ENCODE results near the gene CMPK2. TPM values are rescaled to one million over a fixed set of nuclear protein-coding genes. Genes with fewer than 3 reads are reported as not detected.

Gene CMPK2
- total and polyA plus RNA-seq, 10 of the 15 experiments (the other 5 are each of a cell fraction or from before 2014, with no cell fraction given): 0.50 to 5.6 (median 3.2) TPM

DNA sequence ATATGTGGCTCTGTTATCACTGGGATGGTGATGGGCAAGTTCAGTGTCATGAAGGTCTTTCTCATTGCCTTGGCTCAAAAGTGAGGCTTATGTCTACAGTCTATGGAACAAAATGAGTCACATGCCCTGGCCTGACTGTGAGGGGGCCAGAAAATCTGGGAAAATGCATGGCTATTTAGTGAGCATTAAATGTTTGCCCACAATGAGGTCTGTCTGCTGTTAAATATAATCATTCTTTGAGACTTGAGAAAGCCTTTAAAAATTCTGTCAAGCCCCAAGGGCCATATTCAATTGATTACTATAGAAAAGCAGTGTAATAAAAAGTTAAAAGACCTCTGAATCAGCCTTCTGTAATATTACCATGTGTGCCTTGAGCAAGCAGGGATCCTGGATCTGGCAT lies 46.0 kb upstream of the CMPK2 start:
- TF ChIP-seq SREBF1 (IDR thresholded peaks at IDR 0.05; ENCODE audit: low read length): no peak
- no peak for TF ChIP-seq SPI1 (IDR thresholded peaks at IDR 0.05; ENCODE audit: borderline replicate concordance, insufficient read depth, low read depth, low read length)
- TF ChIP-seq POLR2AphosphoS5 (IDR thresholded peaks at IDR 0.05; ENCODE audit: low read length): no peak
- no peak for TF ChIP-seq TARDBP (IDR thresholded peaks at IDR 0.05; ENCODE audit: borderline replicate concordance)
- no peak for TF ChIP-seq NRF1 (conservative IDR thresholded peaks at IDR 0.05; ENCODE audit: low read depth, low read length)
- no peak for TF ChIP-seq TCF7 (IDR thresholded peaks at IDR 0.05; ENCODE audit: borderline replicate concordance)
- ChIA-PET SMC1A (ENCODE audit: uncharacterized antibody, unreplicated experiment) (interaction anchor here (0.6 to 3.9 kb wide), 11 partner anchors 8 to 132 kb away, joined by 3 to 19 read pairs (median 4); no protein-coding TSS in a partner anchor), RAD21 (ENCODE audit: unreplicated experiment) (interaction anchor here (0.7 to 5.0 kb wide), 4 partner anchors 14 to 143 kb away, joined by 3 to 35 read pairs (median 8); no protein-coding TSS in a partner anchor), CTCF (interaction anchor here (1.1 to 6.3 kb wide), 8 partner anchors 15 to 140 kb away, joined by 3 to 34 read pairs (median 13); partner anchors contain the start of gene CMPK2), POLR2A (interaction anchor here (0.6 kb wide), 1 partner anchor 12 kb away, joined by 3 read pairs; no protein-coding TSS in a partner anchor)
- in situ Hi-C loops (cut with MboI): no loop called here
- no peak for ATAC-seq
- Histone ChIP-seq H4K20me1 (ENCODE audit: control insufficient read depth, insufficient read depth) (no peaks in the 10 kb centered on the region), H3K36me3 (ENCODE audit: control insufficient read depth in 2 of 2, insufficient read depth in 2 of 2, low read length in 1 of 2) (no peaks in the 10 kb centered on the region), H3K9ac (ENCODE audit: control insufficient read depth, insufficient read depth, low read length) (no peak overlapping the region), H3K4me2 (ENCODE audit: control insufficient read depth, insufficient read depth) (no peak overlapping the region), H2AFZ (ENCODE audit: control insufficient read depth, low read depth, low read length) (no peak overlapping the region), H3K27ac (ENCODE audit: control insufficient read depth, insufficient read depth) (no peak overlapping the region), H3K4me3 (no peak overlapping the region), H3K27me3 (replicated peaks in 1 of 2; ENCODE audit: control insufficient read depth in 2 of 2, insufficient read depth in 2 of 2, low read length in 1 of 2) (no peaks in the 10 kb centered on the region), H3K79me2 (ENCODE audit: control insufficient read depth, insufficient read depth, low read length) (no peaks in the 10 kb centered on the region), H3K9me3 (replicated peaks; ENCODE audit: control insufficient read depth, insufficient read depth, low read length) (peaks cover 5% of the 10 kb centered on the region; the same call in 2 of the 3 replicates), H3K4me1 (ENCODE audit: control insufficient read depth, insufficient read depth, low read length) (peaks cover 30% of the 10 kb centered on the region)
- intact Hi-C loops (cut with micrococcal nuclease; ENCODE audit: unreplicated experiment): no loop called here
- FAIRE-seq: no peak
- DNase-seq (ENCODE audit: low read depth, low spot score): no peak
- BruUV-seq (replicated peaks): no TSS peak

Measured in GM12878 (cell line).